GM12873 (cell line): ENCODE data around the gene GRID2.

ENCODE experiments used
- CTCF ChIP-seq: IDR thresholded peaks from 2 replicates; pipeline ENCODE4 v1.5.1; 2012; ENCODE audit warnings: low read depth, mild to moderate bottlenecking, moderate library complexity, low read length, control low read depth; ENCODE audit not compliant: insufficient read depth; ENCODE audit errors: missing control alignments

Gene GRID2

DNA sequence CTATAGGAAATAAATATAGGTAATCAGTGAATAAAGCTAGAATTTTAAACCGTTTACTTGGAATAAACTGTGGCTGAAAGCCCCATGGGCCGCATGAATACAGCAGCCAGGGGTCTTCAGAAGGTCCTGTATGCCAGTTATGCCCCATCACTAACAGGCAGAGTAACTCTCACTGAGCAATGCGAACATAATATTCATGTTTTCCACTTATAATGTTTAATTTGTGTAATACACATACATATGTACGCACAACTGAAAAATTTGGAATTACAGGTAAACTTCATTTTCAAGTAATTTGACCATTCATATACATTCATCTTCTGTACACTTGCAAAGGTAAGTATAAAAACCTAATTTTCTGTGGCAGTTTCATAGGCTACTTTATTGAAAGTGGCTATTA lies 998.5 kb downstream of the GRID2 start:
- TF ChIP-seq CTCF = no peak

- no peak for TF ChIP-seq CTCF
These were observed 999.7 kb downstream of the GRID2 start for GRCh38 chr4:93303440-93303839.

DNA sequence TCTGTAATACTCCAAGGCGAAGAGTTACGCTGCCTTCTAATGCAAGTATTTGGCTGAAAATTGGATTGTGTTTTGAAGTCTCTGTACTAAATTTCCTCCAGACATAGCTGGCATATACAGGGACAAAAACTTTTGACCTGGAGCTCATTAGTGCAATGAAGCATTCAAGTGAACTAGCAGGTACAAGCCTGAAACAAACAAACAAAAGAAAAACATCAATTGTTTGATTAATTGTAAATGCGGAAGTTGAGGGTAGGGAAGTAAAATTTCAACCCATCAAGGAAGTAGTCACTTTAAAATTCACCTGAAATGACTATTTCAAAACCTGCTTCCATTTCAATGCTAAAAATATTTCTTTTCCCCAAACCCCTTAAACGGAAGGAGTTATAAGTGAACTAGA lies 1008.5 kb downstream of the GRID2 start:
- no peak for TF ChIP-seq CTCF

DNA sequence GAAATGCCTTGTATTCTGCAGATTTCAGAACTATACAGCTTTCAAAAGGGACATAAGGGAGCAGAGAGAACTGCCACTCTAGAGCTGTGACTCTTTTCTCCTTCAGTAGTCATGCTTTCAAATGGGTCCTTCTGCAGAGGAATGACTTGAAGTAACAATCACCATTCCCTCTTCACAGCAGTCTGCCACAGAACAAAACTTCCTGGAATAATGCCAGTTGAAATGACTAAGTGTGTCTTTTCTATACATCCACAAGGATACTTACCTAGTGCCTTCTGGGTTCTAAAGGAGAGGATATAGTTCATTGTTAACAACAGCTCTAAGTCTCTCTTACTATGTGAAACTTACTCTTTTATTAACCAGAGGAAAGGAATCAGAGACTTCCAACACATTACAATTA lies 1009.4 kb downstream of the GRID2 start:
- TF ChIP-seq CTCF = no peak

- TF ChIP-seq CTCF = no peak
These were observed 1013.3 kb downstream of the GRID2 start for GRCh38 chr4:93317057-93317456.

- no peak for TF ChIP-seq CTCF
These were observed 1013.8 kb downstream of the GRID2 start for GRCh38 chr4:93317561-93317960.

GRCh38 chr4:93319041-93319440 lies 1015.3 kb downstream of the GRID2 start:
- no peak for TF ChIP-seq CTCF
